Keratinocyte (primary cell): ENCODE measurements around the gene GRK1. TPM values are rescaled to one million over a fixed set of nuclear protein-coding genes. Genes with fewer than 3 reads are reported as not detected.

ENCODE experiments used
- DNase-seq: peaks from one replicate; pipeline ENCODE4 v3.0.0-alpha.2; 2011; ENCODE audit warnings: low read depth, missing footprints, low spot score
- FAIRE-seq: peaks from 2 replicates; lab custom pipeline; 2011; peaks lifted over from hg19 to GRCh38; lab: Jason Lieb, UNC
- H2AFZ ChIP-seq: 2 replicates; pipeline ENCODE4 v1.6.0; 2012; ENCODE audit warnings: low read length, control low read depth, inconsistent platforms; ENCODE audit not compliant: control insufficient read depth
- H3K27ac ChIP-seq: 2 replicates; pipeline ENCODE4 v1.5.1; 2011; ENCODE audit warnings: low read length; ENCODE audit not compliant: control insufficient read depth, insufficient read depth
- H3K27me3 ChIP-seq: 3 replicates; pipeline ENCODE4 v1.6.0; 2011; ENCODE audit warnings: low read length; ENCODE audit not compliant: control insufficient read depth, insufficient read depth; ENCODE audit errors: extremely low read depth
- H3K36me3 ChIP-seq, 2 experiments: 2 replicates in 1 of 2; 3 replicates in 1 of 2; pipeline ENCODE4 v1.5.1; 2011; ENCODE audit warnings: low read length in 2 of 2, mild to moderate bottlenecking in 1 of 2; ENCODE audit not compliant: control insufficient read depth in 2 of 2, insufficient read depth in 2 of 2; ENCODE audit errors: extremely low read depth in 1 of 2
- H3K4me1 ChIP-seq: 3 replicates; pipeline ENCODE4 v1.5.1; 2011; ENCODE audit warnings: low read length; ENCODE audit not compliant: control insufficient read depth, insufficient read depth; ENCODE audit errors: extremely low read depth
- H3K4me2 ChIP-seq: 3 replicates; pipeline ENCODE4 v1.6.0; 2011; ENCODE audit warnings: low read depth, low read length; ENCODE audit not compliant: control insufficient read depth, insufficient read depth; ENCODE audit errors: extremely low read depth
- H3K4me3 ChIP-seq, 3 experiments: fragments of 200-600 bp in 1 of 3; sonication (generic) in 1 of 3; 2 replicates in 2 of 3; 3 replicates in 1 of 3; pipeline ENCODE4 v1.5.1; 2011 to 2016; ENCODE audit warnings: low read length in 3 of 3, mild to moderate bottlenecking in 3 of 3, control low read depth in 2 of 3, inconsistent platforms in 1 of 3, low read depth in 1 of 3, mixed read lengths in 1 of 3, mixed run types in 1 of 3, moderate library complexity in 1 of 3; ENCODE audit not compliant: control insufficient read depth in 2 of 3, insufficient read depth in 2 of 3; ENCODE audit errors: extremely low read depth in 1 of 3
- H3K79me2 ChIP-seq: 2 replicates; pipeline ENCODE4 v1.6.0; 2012; ENCODE audit warnings: low read length; ENCODE audit not compliant: control insufficient read depth, insufficient read depth
- H3K9ac ChIP-seq: 3 replicates; pipeline ENCODE4 v1.6.0; 2011; ENCODE audit warnings: low read length; ENCODE audit not compliant: control insufficient read depth, insufficient read depth; ENCODE audit errors: extremely low read depth
- H3K9me1 ChIP-seq: 3 replicates; pipeline ENCODE4 v1.6.0; 2011; ENCODE audit warnings: low read length; ENCODE audit not compliant: control insufficient read depth, insufficient read depth; ENCODE audit errors: extremely low read depth
- H3K9me3 ChIP-seq: 2 replicates; pipeline ENCODE4 v1.5.1; 2012; ENCODE audit warnings: low read depth, low read length; ENCODE audit not compliant: control insufficient read depth
- H4K20me1 ChIP-seq: 3 replicates; pipeline ENCODE4 v1.6.0; 2011; ENCODE audit warnings: low read length; ENCODE audit not compliant: control insufficient read depth, insufficient read depth; ENCODE audit errors: extremely low read depth
- CTCF ChIP-seq, 3 experiments: IDR thresholded peaks in 1 of 3; conservative IDR thresholded peaks in 1 of 3; optimal IDR thresholded peaks in 1 of 3; 2 replicates in 2 of 3; 3 replicates in 1 of 3; pipeline versions ENCODE3 to v1.5.1; 2011; ENCODE audit warnings: low read length in 3 of 3, mild to moderate bottlenecking in 3 of 3, moderate library complexity in 2 of 3, control low read depth in 1 of 3, inconsistent platforms in 1 of 3; ENCODE audit not compliant: insufficient read depth in 2 of 3; ENCODE audit errors: extremely low read depth in 1 of 3
- EZH2 ChIP-seq: IDR thresholded peaks from one replicate; pipeline ENCODE4 v1.6.1; 2012; ENCODE audit warnings: inconsistent platforms, mild to moderate bottlenecking, low read length, moderate library complexity
- dilution Hi-C: fragments of 300-500 bp; cut with MboI; formaldehyde crosslinking; loops from one replicate; pipeline ENCODE4 v1.7.0; 2020; ENCODE audit warnings: low sequenced_read_pairs; ENCODE audit not compliant: extremely low pct_ligation_motif_present
- polyA plus RNA-seq, 5 experiments: library from polyadenylated mRNA; depleted of rRNA in 3 of 5; stranded (reverse) in 3 of 5; stranded (forward) in 1 of 5; unstranded in 1 of 5; fragments of >200 nt; gene quantifications; 1 replicate in 1 of 5; 2 replicates in 3 of 5; 3 replicates in 1 of 5; pipeline versions ENCODE4 v1.2.1 to v1.2.3, GENCODE V29; 2011 to 2012; ENCODE audit warnings: missing spikeins in 2 of 5, low read depth in 1 of 5, low replicate concordance in 1 of 5

The GRK1 gene
- polyA plus RNA-seq, 1 donor (not counting 4 experiments of a cell fraction or from before 2014, with no cell fraction given): not detected

- H2AFZ ChIP-seq: no peak overlapping the region
- dilution Hi-C loops: no loop called here
- H3K9ac ChIP-seq: no peak overlapping the region
- no peak overlapping the region for H3K4me3 ChIP-seq
- H4K20me1 ChIP-seq: no peaks in the 10 kb centered on the region
- H3K4me2 ChIP-seq: peak overlapping the region; percentile 17
- H3K4me1 ChIP-seq: peaks cover 2% of the 10 kb centered on the region
- TF ChIP-seq EZH2 (no peak), CTCF (optimal IDR thresholded peaks at IDR 0.05 in 1 of 3, IDR thresholded peaks at IDR 0.05 in 1 of 3, conservative IDR thresholded peaks at IDR 0.05 in 1 of 3; ENCODE audit: extremely low read depth in 1 of 3, insufficient read depth in 2 of 3, low read length in 3 of 3) (no peak)
- no peaks in the 10 kb centered on the region for H3K36me3 ChIP-seq
- peaks cover 5% of the 10 kb centered on the region for H3K27me3 ChIP-seq
- no peak overlapping the region for H3K27ac ChIP-seq
- H3K9me3 ChIP-seq: peaks cover 2% of the 10 kb centered on the region
- no peaks in the 10 kb centered on the region for H3K9me1 ChIP-seq
- DNase-seq (no peak), FAIRE-seq (no peak)
- no peaks in the 10 kb centered on the region for H3K79me2 ChIP-seq
Observed at GRCh38 chr13:113647351-113648215, 19.4 kb upstream of the GRK1 start.

- no peak for TF ChIP-seq EZH2
- no peak overlapping the region for H2AFZ ChIP-seq
- H3K4me3 ChIP-seq: no peak overlapping the region
- H3K79me2 ChIP-seq: no peaks in the 10 kb centered on the region
- peaks cover 5% of the 10 kb centered on the region for H3K27me3 ChIP-seq
- DNase-seq (no peak), FAIRE-seq (no peak)
- no peak overlapping the region for H3K4me2 ChIP-seq
- no peak overlapping the region for H3K9ac ChIP-seq
- peaks cover 2% of the 10 kb centered on the region for H3K4me1 ChIP-seq
- no peaks in the 10 kb centered on the region for H3K9me1 ChIP-seq
- peaks cover 2% of the 10 kb centered on the region for H3K9me3 ChIP-seq
- H3K27ac ChIP-seq: no peak overlapping the region
- dilution Hi-C loops: no loop called here
- no peaks in the 10 kb centered on the region for H4K20me1 ChIP-seq
- H3K36me3 ChIP-seq: no peaks in the 10 kb centered on the region
Observed at GRCh38 chr13:113648216-113648610, 18.8 kb upstream of the GRK1 start.
